NCI-H1092 treated with DMSO at 0.1 percent for 48 hours (cell line): Measurements from ENCODE around the gene CHRNA3.

ENCODE experiments used
- DNase-seq: peaks from one replicate; lab custom pipeline; 2025; lab: John Stamatoyannopoulos, UW

The CHRNA3 gene

DNA sequence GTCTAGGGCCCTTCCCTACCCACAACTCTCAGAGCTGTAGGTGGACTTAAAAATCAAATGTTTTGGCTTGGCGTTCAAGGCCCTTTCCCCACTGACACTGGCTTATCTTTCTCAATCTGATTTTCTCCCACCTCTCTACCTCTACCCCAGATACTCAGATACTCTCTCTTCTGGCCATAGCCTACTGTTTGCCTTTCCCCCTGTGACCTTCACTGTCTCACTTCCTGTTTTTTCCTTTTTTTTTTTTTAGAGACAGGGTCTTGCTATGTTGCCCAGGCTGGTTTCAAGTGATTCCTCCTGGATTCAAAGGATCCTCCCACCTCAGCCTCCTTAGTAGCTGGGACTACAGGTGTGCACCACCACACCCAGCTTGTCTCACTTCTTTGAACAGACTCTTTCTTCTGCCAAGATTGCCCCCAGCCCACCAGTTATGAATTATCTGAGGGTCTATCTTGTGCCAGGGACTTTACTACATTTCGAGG lies 15.6 kb upstream of the CHRNA3 start:
- no peak for DNase-seq

DNA sequence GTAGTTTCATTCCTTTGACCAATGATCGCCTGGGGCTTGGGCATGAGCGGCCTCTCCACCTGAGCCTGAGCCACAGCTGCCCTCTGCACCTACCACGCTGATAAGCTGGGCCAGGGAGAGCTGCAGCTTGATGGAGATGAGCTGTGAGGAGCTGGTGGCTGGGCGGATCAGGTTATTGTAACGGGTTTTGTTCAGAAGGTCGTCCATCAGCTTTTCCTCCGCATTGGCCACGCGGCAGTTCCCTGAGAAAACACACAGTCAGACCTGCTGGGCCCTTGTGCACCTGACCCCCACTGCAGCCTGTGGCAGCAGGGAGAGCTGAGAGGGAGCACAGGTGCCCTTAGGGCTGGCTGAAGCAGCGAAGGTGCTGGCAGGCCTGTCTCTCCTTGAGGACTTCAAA lies 14.6 kb upstream of the CHRNA3 start:
- no peak for DNase-seq

DNA sequence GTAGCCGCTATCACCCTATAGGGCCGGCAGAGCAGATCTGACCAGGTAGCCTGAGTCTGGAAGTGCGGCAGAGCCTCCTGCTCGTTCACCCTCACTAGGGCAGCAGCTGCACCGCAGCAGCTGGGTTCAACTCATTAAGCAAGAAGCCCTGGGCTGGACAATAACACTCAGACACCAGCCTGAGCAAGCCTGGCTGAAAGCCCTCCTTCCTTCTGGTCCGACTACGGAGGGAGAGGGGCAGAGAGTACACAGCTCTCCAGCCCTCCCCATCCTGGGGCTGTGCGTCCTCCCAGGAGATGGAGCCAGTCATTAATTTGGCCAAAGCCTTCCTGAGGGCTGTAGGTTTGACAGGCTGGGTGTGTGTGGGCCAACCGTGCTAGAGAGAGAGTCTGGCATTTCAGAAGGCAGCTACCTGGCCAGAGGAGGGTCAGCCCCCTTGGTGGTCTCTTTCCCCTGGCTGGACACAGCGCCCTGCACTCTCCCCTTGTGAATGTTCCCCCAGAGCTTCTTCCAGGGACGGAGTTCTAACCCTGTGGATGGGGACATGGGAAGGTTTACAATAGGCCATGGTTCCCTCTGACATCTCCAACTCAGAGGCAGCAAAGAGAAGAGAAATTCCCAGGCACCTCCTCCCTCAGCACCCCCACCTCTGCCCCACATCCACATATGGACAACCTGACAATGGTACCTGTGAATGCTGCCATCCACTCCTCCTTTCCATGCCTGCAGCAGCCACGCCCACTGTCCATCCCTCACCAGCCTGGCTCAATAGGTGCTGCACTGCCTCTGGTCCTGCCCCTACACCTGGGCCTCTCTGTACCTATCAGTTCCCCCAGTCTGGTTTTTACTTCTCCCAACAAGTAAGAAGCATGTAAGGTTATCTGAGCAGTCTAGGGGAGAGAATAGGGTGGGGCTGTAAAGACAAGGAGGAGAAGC lies 13.7 kb upstream of the CHRNA3 start:
- DNase-seq, result no peak

DNA sequence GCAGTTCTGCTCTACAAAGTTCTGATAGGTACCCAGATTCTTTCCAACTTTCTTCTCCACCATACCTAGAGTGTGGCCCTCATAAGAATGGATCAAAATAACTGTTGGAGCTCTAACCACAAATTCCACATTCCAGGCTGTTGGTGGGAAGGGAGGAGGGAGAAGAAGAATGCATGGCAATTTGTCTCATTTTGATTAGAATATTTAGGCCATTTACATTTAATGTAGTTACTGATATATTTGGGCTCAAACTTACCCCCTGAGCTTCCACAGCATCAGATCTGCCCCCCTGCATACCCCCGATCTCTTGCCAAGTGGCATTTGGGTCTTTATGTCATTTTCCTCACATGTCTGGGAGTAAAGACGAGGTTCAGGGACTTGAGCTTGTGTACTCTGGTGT lies 12.6 kb upstream of the CHRNA3 start:
- DNase-seq, result no peak

DNA sequence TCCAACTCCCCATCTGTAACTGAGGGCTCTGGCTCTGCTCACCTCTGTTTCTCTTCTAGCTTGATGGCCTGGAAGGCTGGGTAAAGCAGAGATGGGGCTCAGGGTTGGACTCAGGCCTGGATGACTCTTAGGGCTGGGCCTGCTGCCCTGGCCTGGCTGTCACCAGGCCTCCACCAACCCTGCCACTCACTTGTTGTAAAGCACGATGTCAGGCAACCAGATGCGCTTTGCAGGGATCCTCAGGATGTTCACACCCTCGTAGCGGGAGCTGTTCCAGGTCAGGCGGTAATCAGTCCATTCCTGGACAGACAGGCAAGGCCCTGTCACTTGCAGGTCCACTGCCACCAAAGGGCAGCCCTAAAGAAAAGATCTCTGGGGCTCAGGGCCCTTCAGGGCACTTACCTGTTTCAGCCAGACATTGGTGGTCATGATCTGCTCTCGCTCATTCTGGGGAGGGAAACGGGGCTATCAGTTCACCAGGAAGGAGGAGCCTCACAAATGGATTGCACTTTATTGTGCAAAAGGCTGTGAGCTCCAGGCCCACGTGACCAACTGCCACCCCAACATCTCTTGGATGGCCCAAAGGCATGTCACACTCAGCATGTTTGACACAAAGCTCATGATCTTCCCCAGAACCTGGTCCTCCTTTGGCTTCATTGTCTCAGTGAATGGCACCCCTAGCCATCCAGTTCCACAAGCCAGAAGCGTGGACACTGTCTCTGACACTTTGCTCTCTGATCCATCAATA lies 10.3 kb upstream of the CHRNA3 start:
- no peak for DNase-seq

DNA sequence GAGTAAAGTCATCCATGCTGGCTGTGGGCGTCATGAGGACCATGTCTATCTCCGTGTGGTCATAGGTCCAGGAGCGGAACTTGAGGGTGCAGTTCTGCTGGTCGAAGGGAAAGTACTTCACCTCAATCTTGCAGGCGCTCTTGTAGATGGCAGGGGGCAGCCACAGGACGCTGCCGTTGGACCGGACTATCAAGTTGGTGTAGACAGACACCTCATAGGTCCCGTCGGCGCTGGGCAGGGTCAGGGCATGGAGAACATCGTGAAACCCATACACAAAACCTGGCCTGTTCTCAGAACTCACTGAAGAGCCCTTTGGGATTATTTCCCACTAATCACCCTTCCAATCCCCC lies 8.9 kb upstream of the CHRNA3 start:
- DNase-seq, result no peak

DNA sequence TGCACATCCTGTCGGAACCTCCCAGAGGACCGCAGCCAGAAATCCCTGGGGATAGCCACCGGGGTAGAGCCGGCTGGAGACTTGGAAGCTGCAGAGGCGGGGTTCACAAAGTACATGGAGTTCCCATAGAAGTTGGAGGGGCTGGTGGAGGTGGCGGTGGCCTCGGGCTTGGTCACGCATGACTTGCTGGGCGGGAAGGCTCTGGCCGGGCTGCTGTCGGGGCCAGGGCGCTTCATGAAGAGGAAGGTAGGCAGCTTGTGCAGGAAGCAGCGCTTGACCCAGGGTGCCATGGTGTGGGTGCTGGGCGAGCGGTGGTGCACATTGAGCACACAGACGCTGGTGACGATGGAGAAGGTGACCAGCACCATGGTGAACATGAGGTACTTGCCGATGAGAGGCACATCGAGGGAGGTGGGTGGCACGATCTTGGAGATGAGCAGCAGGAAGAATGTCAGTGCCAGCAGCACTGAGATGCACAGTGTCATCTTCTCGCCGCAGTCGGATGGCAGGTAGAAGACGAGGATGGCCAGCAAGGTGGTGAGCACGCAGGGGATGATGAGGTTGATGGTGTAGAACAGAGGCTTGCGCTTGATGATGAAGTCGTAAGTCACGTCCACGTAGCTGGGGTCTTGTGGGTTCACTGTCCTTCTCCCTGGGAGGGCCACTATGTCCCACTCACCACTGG lies 8.4 kb upstream of the CHRNA3 start:
- no peak for DNase-seq

DNA sequence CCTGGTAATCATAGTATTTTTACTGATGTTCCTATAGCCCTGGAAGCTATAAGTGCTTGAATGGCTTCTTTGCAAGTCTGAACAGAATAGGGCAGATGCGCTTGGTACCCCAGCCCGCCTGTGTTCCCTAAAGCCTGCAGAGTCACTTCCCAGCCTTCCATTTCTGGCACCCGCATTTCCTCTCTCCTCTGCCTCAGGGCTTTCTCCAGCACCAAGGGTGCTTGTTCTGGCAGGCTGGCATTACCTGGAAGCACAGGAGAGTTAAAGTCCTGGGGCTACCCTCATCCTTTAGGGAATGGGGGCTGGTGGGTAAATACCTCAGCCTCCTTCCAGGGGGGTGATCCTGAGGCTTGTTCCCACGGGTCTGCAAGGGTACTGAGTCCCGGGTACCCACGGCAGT lies 7.4 kb upstream of the CHRNA3 start:
- DNase-seq, result no peak

DNA sequence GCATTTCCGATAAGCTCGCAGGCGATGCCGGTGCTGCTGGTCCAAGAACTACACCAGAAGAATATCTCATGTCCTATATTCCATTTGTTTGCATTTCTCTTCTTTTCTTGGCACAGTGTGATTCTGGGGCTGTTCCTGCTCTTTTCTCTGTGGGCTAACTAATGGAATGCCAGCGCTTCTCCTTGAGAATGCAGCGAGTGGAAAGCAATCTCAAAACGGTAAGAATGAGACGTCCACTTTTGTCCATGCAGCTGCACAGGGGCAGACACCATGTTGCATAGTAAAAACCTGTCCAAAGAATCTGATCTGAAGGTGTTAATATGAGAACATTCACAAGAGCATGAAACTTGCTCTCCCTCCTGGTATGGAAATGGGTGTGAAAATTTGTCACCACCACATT lies 6.6 kb upstream of the CHRNA3 start:
- no peak for DNase-seq

DNA sequence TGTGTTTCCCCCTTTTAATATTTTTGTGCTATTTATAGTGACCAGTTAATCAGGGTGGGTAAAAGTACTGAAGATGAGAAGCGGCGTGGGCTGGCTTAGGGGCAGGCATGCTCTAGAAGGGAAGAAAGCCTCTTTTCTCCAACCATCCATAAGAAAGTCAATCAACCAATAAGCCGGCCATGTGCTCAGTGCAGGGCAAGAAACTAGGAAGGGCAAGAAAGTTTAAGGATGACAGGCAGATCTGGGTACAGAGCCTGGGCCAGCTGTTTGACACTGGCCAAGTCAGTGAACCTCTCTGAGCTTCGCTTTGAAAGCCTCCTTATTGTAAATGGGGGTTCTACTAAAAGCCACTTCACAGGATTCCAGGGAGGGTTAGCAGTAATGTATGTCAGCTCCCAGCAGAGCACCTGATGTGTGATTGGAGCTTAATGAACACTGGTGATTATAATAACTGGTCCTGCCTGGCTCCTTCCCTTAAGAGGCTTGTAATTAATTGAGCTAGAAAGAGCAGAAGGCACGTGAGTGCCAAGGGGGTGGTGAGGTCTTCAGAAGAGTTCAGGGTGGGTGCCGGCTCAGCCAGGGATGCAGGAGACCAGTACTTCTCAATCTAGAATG lies 5.7 kb upstream of the CHRNA3 start:
- DNase-seq, result no peak

DNA sequence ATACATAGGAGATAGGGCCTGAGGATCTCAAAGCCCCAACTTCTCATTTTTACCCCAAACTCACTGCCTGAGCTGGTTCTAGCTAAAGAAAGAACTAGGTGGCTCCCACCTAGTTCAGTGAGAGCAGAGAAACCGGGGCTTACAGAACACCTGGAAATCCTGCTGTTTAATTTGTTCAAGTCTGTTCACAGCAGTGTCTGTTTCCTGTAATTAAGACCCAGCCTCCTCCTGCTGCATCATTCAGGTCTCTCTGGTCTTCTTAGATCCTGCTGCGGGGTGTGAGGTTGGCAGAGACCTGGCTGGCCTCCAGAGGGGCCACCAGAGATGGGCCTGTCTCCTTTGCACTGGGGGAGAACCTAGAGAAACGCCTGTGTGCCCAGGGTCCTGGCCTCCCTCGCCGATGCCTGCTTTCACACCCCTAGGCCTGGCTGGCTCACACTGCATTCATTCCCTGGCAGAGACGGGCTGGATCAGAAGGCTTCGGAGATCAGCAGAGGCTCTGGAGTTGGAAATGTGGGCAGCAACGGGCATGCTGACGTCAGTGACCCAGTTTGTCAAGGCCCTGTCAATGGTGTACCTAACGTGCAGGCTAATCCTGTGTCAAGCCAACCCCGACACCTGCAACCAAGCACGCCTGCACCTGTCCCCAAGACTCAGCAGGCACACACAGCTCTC lies 4.9 kb upstream of the CHRNA3 start:
- no peak for DNase-seq

DNA sequence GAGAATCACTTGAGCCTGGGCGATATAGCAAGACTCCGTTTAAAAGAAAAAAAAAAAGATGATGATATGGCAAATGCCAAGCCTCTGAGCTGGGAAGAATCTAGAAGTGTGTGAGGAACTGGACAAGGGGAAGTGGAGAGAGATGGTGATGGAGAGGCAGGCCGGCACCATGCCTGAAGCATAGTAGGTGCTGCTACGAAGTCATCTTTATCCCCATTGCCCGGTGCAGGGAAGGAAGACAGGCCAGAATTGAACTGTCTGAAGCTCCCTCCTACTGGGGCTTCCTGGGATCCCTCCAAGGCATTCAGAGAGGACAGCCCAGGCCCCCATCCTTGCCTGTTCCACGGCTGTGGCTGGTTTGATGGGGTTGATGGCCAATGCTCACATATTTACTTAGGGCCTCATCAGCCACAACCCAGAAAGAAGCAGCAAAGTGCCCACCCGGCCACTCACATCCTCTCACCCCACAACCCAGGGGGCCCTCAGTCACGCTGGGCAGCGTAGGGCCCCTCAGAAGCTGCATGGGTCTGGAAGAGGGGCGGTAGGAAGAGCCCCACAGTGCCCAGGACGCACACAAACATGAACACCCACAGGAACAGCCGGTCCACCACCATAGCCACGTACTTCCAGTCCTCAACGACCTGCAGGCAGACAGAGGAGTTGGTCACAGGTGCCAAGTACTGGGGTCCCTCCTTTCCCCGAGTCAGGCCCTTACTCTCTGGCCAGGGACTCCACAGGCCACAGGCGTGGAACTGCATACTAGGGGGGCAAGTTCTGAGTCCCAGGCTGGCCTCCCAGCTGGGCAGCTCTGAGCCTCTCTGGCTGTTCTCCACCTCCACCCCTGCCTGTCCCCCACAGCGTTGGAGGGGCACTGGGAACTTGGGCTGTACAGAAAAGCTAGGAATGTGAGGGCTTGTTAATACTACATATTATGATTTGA lies 4.1 kb upstream of the CHRNA3 start:
- DNase-seq, result no peak

DNA sequence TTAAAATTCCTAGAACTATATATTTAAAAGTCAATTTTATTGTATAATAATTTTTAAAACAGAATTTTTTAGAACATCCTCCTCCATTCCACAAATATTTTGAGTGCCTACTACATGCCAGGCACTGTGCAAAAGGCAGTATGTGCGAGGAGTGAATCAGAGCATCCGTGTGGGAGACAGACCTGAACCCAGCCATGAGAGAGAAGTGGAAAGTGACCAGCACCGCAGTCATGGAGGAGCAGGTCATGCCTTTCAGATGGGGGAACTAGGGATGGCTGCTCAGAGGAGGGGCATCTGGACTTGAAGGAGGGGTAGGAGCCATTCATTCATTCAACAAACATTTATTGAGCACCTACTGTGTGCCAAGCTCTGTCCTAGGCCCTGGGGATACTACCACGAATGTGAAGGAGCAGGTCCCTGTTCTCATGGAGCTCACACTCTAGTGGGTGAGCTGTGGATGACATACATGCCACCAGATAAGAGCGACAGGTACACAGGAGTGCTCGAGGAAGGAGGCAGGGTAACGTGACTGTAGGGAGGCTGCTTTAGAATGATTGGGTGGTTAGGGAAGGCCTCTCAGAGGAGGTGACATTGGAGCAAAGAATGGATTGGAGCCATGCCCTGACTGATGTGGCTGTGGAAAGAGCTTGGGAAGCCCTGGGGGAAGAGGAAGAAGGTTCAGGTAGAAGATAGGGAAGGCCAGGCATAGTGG lies 3.1 kb upstream of the CHRNA3 start:
- no peak for DNase-seq

DNA sequence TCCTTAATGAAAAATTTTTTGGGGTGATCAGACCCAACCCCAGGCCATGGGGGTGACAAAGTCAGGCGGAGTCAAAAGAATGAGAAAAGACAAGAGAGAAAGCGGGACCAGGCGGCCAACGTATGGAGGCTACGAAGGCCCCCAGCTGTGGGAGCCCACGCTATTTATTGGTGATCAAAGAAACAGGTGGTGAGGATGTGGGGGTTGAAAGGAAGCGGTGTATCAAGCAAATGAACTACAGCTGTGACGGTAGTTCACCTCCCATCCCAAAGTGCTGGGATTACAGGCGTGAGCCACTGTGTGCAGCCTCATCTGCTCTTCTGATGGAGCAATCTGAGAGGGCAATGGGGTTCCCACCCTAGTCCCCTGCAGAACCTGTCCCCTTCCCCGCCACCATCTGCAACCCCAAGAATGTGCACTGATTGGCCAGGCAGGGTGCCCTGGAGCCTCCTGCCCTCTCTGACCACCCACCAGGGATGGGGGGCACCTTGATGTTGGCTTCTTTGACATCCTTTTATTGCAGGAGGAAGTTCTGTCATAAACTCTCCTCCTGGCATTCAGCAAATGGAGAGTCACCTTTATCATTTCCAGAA lies 1.1 kb upstream of the CHRNA3 start:
- DNase-seq, result no peak

DNA sequence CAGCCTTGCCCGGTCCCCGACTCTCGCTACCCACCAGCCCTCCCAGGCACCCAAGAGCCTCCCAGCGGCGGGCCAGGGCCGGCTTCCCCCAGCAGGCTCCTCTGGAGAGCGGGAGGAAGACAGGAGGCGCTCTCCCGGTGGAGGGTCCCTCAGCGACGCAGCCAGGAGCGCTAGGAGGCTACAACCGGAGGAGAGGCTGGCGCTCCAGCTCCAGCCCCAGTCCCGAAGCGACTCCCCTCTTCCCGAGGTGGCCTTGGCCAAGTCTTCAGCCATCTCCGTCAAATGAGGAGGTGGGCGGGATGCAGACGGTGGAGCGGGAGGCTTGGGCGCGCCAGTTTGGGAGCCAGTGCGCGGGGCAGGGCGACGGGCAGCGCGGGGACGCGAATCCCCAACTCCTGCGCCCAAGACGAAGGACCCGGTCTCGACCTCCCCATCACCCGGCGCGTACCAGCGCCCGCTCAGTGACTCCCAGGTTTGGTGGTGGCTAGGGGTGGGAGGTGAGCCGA lies 722 bp downstream of the CHRNA3 start:
- no peak for DNase-seq

DNA sequence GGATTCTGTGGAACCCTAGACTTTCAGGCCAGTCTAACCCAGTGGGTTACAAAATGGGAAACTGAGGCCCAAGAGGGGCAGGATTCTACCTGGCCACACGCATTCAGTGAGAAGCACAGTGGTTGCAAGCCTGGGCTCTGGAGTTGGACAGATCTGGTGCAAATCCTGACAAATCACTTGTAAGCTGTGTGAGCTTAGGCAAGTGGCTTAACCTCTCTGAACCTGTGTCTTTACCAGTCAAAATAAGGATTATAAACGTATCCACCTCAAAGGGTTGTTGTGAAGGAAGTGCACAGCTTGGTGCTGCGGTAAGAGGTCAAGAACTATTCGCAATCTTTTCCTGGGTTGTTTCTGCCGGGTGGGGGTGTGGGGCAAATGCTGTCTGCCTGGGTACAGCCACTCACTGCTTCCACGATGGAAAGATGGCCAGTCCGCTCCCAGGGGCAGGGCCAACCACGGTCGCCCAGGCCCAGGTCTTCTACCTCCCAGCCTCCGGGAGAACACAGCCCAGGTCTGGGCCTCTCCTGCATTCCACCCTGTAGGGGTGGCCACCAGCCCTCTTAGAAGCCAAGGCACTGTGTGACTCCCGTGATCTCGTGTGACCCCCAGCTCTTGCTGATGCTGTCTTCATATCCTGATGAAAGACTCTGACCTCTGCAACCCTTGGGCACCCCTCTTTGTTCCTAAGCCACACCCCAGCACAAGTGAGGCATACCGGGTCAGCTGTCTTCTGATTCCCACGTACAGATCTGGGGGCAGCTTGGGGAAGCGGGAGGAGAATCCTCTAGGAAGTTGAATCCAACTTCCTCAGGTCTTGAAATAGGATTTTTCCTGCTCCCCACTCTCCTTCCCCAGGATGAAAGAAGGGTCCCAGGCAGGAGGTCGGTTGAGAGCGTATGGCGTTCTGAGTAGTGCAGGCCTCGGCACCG lies 1.5 kb downstream of the CHRNA3 start:
- no peak for DNase-seq

DNA sequence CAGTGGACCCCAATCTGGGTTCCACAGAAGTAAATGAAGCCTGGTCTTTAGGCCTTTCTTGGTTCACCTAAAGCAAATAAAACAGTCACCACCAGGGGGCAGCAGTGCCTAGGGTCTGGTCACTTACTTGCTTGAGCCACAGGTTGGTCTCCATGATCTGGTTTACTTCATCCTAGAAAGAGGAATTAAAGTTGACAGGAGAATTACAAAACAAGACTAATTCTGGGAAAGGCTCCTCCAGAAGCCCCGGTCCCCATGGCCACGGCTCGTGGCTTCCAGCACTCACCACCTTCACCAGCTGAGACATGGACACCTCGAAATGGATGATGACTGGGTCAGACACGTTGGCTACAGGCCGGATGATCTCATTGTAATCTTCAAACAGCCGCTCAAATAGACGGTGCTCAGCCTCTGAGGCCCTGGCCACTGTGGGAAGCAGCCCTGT lies 2.3 kb downstream of the CHRNA3 start:
- DNase-seq, result peak; percentile 69

DNA sequence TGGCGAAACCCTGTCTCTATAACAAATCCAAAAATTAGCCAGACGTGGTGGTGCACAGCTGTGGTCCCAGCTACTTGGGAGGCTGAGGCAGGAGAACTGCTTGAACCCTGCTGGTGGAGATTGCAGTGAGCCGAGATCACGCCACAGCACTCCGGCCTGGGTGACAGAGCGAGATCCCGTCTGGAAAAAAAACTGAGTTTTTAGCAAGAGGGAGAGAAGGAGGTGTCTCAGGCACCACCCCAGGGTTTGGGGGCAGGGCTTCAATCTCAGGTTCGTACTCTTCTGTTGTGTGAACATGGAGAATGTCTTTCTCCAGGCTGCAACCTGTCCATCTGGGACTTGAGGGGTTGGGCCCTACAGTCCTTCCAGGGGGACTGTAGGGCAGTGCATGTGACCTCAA lies 2.7 kb downstream of the CHRNA3 start:
- DNase-seq, result no peak
